Stomach (tissue), 4 donors: ENCODE measurements around the gene ALDH1A2.

Experiments used
- CTCF ChIP-seq, 7 experiments: fragments of 450-650 bp in 4 of 7; fragments of 200-600 bp in 3 of 7; sonication (generic) in 3 of 7; IDR thresholded peaks; one replicate each; pipeline ENCODE4 v1.5.1; 2016 to 2019; ENCODE audit warnings: antibody characterized with exemption in 7 of 7, control low read depth in 2 of 7, mild to moderate bottlenecking in 1 of 7
- EP300 ChIP-seq: sonication (generic); formaldehyde crosslinking; IDR thresholded peaks from one replicate; pipeline ENCODE4 v1.6.1; 2017; ENCODE audit warnings: antibody characterized with exemption

DNA sequence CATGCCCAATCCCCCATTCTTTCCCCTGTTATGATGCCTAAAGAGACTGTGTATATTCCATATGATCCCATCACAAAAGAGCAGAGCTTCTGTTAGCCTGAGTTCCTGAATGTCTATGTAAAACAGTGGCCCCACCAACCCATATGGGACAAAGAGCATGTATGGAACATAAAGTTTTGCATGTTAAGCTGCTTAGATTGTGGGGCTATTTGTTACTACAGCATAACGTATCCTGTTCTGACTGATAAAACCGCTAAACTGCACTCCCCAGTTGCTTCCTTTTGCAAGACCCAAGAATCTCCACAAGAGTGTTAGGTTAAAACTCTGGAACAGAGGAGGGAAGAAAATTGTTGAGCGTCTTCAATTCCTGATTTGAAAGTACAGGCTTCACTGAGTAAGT lies 154.8 kb downstream of the ALDH1A2 start:
- no peak for TF ChIP-seq EP300
- TF ChIP-seq CTCF (IDR thresholded peaks at IDR 0.05), result no peak
